Vagina (tissue), 2 donors: ENCODE results near the gene HRH3. TPM values are rescaled to one million over a fixed set of nuclear protein-coding genes. Genes with fewer than 3 reads are reported as not detected.

ENCODE experiments used
- DNase-seq, 2 donors: peaks; one replicate each; pipeline ENCODE4 v3.0.0-alpha.2; 2017; ENCODE audit errors: extremely low spot score in 2 of 2
- H3K27ac ChIP-seq: fragments of 200-600 bp; sonication (generic); one replicate; pipeline ENCODE4 v1.5.1; 2019
- H3K27me3 ChIP-seq: fragments of 200-600 bp; sonication (generic); one replicate; pipeline ENCODE4 v1.5.1; 2019
- H3K36me3 ChIP-seq, 2 donors: fragments of 200-600 bp; sonication (generic); one replicate each; pipeline ENCODE4 v1.5.1; 2017 to 2019
- H3K4me1 ChIP-seq: fragments of 200-600 bp; sonication (generic); one replicate; pipeline ENCODE4 v1.5.1; 2019
- H3K4me3 ChIP-seq, 2 donors: fragments of 200-600 bp; sonication (generic); 1 replicate in 1 of 2; 2 replicates in 1 of 2; pipeline ENCODE4 v1.5.1; 2016 to 2019
- H3K9me3 ChIP-seq: fragments of 200-600 bp; sonication (generic); one replicate; pipeline ENCODE4 v1.5.1; 2019
- CTCF ChIP-seq, 3 experiments: fragments of 450-650 bp in 2 of 3; fragments of 200-600 bp in 1 of 3; sonication (generic) in 1 of 3; IDR thresholded peaks; one replicate each; pipeline ENCODE4 v1.5.1; 2017 to 2019; ENCODE audit warnings: antibody characterized with exemption in 3 of 3, mild to moderate bottlenecking in 2 of 3, moderate library complexity in 2 of 3
- POLR2A ChIP-seq, 2 donors: fragments of 450-650 bp; IDR thresholded peaks; one replicate each; pipeline ENCODE4 v1.6.1; 2017; ENCODE audit warnings: antibody characterized with exemption in 2 of 2, mild to moderate bottlenecking in 2 of 2, moderate library complexity in 2 of 2
- POLR2AphosphoS5 ChIP-seq, 2 donors: sonication (generic); formaldehyde crosslinking; IDR thresholded peaks; one replicate each; pipeline ENCODE4 v1.9.0; 2017; ENCODE audit warnings: antibody characterized with exemption in 2 of 2, mild to moderate bottlenecking in 2 of 2, low read depth in 1 of 2; ENCODE audit not compliant: insufficient read depth in 1 of 2
- intact Hi-C: fragments of 100-400 bp; cut with DNase I; formaldehyde crosslinking; loops from one replicate; pipeline ENCODE4 v1.15.1; 2023
- total RNA-seq: library from RNA; depleted of rRNA; stranded (reverse); fragments of >200 nt; gene quantifications from one replicate; pipeline ENCODE4 v1.2.3, GENCODE V29; 2016

HRH3 gene
- total RNA-seq, 1 donor from 2014 or later, result not detected

- no peaks in the 10 kb centered on the region for H3K27me3 ChIP-seq
- TF ChIP-seq CTCF (IDR thresholded peaks at IDR 0.05) (no peak), POLR2A (IDR thresholded peaks at IDR 0.05) (no peak), POLR2AphosphoS5 (IDR thresholded peaks at IDR 0.05; ENCODE audit: insufficient read depth in 1 of 2, low read depth in 1 of 2) (no peak)
- no peak for DNase-seq
- H3K9me3 ChIP-seq, result no peaks in the 10 kb centered on the region
- H3K36me3 ChIP-seq, result peaks cover 0 to 60% of the 10 kb centered on the region in 2 donors
- H3K4me1 ChIP-seq, result peaks cover 8% of the 10 kb centered on the region
- no peak overlapping the region for H3K4me3 ChIP-seq
- intact Hi-C loops, result no loop called here
- no peak overlapping the region for H3K27ac ChIP-seq
These were observed 46.8 kb upstream of the HRH3 start for GRCh38 chr20:62266851-62267250.

GRCh38 chr20:62266340-62266739 lies 46.3 kb upstream of the HRH3 start:
- Histone ChIP-seq H3K36me3 (peaks cover 0 to 63% of the 10 kb centered on the region in 2 donors), H3K27ac (no peak overlapping the region), H3K27me3 (no peaks in the 10 kb centered on the region), H3K4me1 (peaks cover 8% of the 10 kb centered on the region), H3K9me3 (no peaks in the 10 kb centered on the region), H3K4me3 (no peak overlapping the region)
- TF ChIP-seq POLR2AphosphoS5 (IDR thresholded peaks at IDR 0.05; ENCODE audit: insufficient read depth in 1 of 2, low read depth in 1 of 2) (no peak), CTCF (IDR thresholded peaks at IDR 0.05) (no peak), POLR2A (IDR thresholded peaks at IDR 0.05) (no peak)
- intact Hi-C loops, result no loop called here
- DNase-seq, result no peak

GRCh38 chr20:62265365-62265764 lies 45.3 kb upstream of the HRH3 start:
- H3K9me3 ChIP-seq, result no peaks in the 10 kb centered on the region
- H3K27ac ChIP-seq, result no peak overlapping the region
- DNase-seq, result no peak
- intact Hi-C loops, result no loop called here
- no peak overlapping the region for H3K4me3 ChIP-seq
- H3K27me3 ChIP-seq, result no peaks in the 10 kb centered on the region
- H3K36me3 ChIP-seq, result peaks cover 0 to 73% of the 10 kb centered on the region in 2 donors
- H3K4me1 ChIP-seq, result peaks cover 8% of the 10 kb centered on the region
- TF ChIP-seq POLR2A (IDR thresholded peaks at IDR 0.05) (no peak), CTCF (IDR thresholded peaks at IDR 0.05) (no peak), POLR2AphosphoS5 (IDR thresholded peaks at IDR 0.05; ENCODE audit: insufficient read depth in 1 of 2, low read depth in 1 of 2) (no peak)

GRCh38 chr20:62263396-62263795 lies 43.3 kb upstream of the HRH3 start:
- H3K9me3 ChIP-seq, result no peaks in the 10 kb centered on the region
- H3K4me1 ChIP-seq, result peaks cover 15% of the 10 kb centered on the region
- no peaks in the 10 kb centered on the region for H3K27me3 ChIP-seq
- TF ChIP-seq POLR2A (IDR thresholded peaks at IDR 0.05) (no peak), POLR2AphosphoS5 (IDR thresholded peaks at IDR 0.05; ENCODE audit: insufficient read depth in 1 of 2, low read depth in 1 of 2) (no peak), CTCF (IDR thresholded peaks at IDR 0.05) (no peak)
- DNase-seq, result no peak
- no peak overlapping the region for H3K4me3 ChIP-seq
- H3K36me3 ChIP-seq, result peaks cover 0 to 72% of the 10 kb centered on the region in 2 donors
- intact Hi-C loops, result no loop called here
- no peak overlapping the region for H3K27ac ChIP-seq

- Histone ChIP-seq H3K4me1 (peaks cover 17% of the 10 kb centered on the region), H3K27ac (no peak overlapping the region), H3K27me3 (no peaks in the 10 kb centered on the region), H3K4me3 (no peak overlapping the region), H3K36me3 (peaks cover 0 to 76% of the 10 kb centered on the region in 2 donors), H3K9me3 (no peaks in the 10 kb centered on the region)
- intact Hi-C loops, result no loop called here
- DNase-seq, result no peak
- TF ChIP-seq CTCF (IDR thresholded peaks at IDR 0.05) (no peak), POLR2AphosphoS5 (IDR thresholded peaks at IDR 0.05; ENCODE audit: insufficient read depth in 1 of 2, low read depth in 1 of 2) (no peak), POLR2A (IDR thresholded peaks at IDR 0.05) (no peak)
These were observed 42.0 kb upstream of the HRH3 start for GRCh38 chr20:62262064-62262463.
